Kidney epithelial cell (primary cell): ENCODE results near the gene CNGA1. TPM values are rescaled to one million over a fixed set of nuclear protein-coding genes. Genes with fewer than 3 reads are reported as not detected.

Source experiments
- DNase-seq: peaks from one replicate; pipeline ENCODE4 v3.0.0-alpha.2; 2010; ENCODE audit warnings: low read depth
- H3K27me3 ChIP-seq: 2 replicates; pipeline ENCODE4 v1.6.0; 2011; ENCODE audit warnings: low read length; ENCODE audit not compliant: control insufficient read depth, insufficient read depth
- H3K36me3 ChIP-seq: 2 replicates; pipeline ENCODE4 v1.5.1; 2011; ENCODE audit warnings: low read length; ENCODE audit not compliant: control insufficient read depth, insufficient read depth
- H3K4me3 ChIP-seq: 2 replicates; pipeline ENCODE4 v1.5.1; 2011; ENCODE audit warnings: low read depth, mild to moderate bottlenecking, control low read depth, low read length
- CTCF ChIP-seq: IDR thresholded peaks from 2 replicates; pipeline ENCODE4 v1.5.1; 2011; ENCODE audit warnings: mild to moderate bottlenecking, moderate library complexity, low read length, control low read depth, inconsistent platforms; ENCODE audit not compliant: insufficient read depth, poor library complexity, severe bottlenecking
- total RNA-seq: library from RNA; depleted of rRNA; stranded (reverse); fragments of >200 nt; gene quantifications from 2 replicates; pipeline ENCODE4 v1.2.3, GENCODE V29; 2015

CNGA1 gene
- total RNA-seq, result 0.04 TPM in 1 of 2 replicates, not detected in the other

DNA sequence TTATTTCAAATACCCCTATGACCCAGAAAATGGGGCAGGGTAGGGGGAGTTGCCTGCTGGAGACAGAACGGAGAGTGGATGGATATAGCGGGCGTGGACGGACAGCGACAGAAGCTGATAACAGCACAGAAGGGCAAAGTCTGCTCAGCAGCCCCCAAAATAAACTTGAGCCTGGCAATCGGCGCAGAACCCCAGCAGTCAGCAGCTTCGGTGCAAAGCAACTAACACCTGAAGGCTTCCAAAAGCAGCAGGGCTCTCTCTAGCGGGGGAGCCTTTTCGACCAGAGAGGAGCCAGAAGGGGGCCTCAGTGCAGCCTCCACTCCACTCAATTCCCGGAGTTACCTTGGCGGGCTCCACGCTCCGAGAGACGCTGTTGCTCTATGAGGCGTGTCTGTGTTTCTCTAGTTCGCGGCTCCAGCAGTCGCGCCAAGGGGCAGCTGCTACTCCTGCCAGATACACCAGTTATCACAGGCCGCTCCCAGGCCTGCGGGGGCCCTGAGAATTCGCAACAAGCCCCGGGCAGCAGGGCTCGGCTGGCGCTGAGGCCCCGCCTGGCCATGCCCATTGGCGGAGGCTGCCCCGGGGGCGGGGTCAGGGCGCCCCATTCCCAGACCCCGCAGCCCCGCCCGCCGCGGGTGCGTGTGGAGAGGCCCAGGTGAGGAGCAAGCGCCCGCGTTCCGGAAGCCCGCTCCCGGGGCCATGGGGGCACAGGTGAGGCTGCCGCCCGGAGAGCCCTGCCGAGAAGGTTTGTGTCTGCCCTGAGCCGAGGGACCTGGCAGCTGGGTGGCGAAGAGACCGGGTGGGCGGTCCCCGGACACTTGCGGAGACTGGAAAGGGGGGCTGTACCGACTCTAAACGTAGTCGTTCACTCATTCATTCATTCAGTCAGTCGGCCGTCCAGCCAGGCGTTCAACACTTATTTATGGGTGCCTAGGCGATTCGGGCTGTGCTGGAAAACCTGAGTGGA is at the start of gene CNGA1, which contains the start of gene NIPAL1:
CNGA1 (minus strand) TSS at position 541 of the 967 bp plus-strand sequence. CDS start 63,992 bp downstream, outside the sequence.
NIPAL1 (plus strand) TSS at position 632 of the 967 bp plus-strand sequence; CDS start at position 700, 68 bp downstream.
- peak; percentile 37 for DNase-seq
- peak; percentile 64 for TF ChIP-seq CTCF

DNA sequence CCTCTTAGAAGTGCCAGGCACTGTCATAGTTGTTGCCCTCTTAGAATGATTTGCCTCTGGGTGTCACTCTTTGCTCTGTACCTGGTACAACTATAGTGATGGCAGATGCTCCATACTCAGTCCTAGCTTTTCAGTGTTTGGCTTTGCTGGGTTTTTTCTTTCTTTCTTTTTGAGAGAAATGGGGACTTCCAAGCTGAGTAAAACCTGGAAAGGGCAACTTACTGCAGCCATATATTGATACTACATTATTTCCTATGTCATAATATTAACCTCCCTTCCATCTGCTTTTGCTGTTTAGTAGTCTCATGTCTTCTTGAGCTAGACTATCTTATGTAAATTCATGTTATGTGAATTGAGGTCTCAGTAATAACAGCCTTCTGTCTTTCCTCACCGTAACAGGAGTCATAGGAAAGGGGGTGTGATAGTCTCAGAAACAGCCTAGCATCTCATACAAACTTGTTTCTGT is 49.1 kb upstream of the CNGA1 start:
- no peak for DNase-seq
- no peaks in the 10 kb centered on the region for H3K27me3 ChIP-seq
- no peaks in the 10 kb centered on the region for H3K36me3 ChIP-seq
- TF ChIP-seq CTCF, result no peak
- H3K4me3 ChIP-seq, result no peak overlapping the region

More for the DNA sequence above, at the start of gene CNGA1, which contains the start of gene NIPAL1:
- no peaks in the 10 kb centered on the region for H3K36me3 ChIP-seq
- no peaks in the 10 kb centered on the region for H3K27me3 ChIP-seq
- H3K4me3 ChIP-seq, result peak within 1 kb of the TSS; percentile 61

- H3K36me3 ChIP-seq, result no peaks in the 10 kb centered on the region
- no peak for TF ChIP-seq CTCF
- no peak for DNase-seq
Observed at GRCh38 chr4:48064349-48064748, 47.9 kb upstream of the CNGA1 start.

GRCh38 chr4:48058617-48059530 is 42.4 kb upstream of the CNGA1 start:
- H3K4me3 ChIP-seq, result no peak overlapping the region
- no peak for DNase-seq
- no peaks in the 10 kb centered on the region for H3K27me3 ChIP-seq
- no peaks in the 10 kb centered on the region for H3K36me3 ChIP-seq
- no peak for TF ChIP-seq CTCF

More at GRCh38 chr4:48064349-48064748, 47.9 kb upstream of the CNGA1 start:
- H3K27me3 ChIP-seq, result no peaks in the 10 kb centered on the region
- H3K4me3 ChIP-seq, result no peak overlapping the region

DNA sequence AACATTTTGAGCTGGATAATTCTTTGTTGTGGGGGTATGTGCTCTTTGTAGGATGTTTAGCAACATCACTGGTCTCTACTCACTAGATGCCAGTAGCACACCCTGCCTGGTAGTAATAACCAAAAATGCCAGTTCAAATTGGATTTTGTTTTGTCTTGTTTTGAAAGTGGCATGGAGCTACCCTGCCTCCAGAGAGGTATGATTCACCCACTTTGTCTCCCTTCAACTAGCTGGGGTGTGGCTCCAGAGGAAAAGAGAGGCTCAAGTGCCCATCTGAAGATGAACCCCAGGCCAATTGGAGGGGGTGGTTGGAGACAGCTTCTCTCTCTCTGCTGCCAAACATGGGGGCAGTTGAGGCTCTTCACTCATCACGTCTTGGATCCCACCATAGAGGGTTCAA is 34.6 kb upstream of the CNGA1 start:
- H3K4me3 ChIP-seq, result no peak overlapping the region
- no peaks in the 10 kb centered on the region for H3K36me3 ChIP-seq
- no peaks in the 10 kb centered on the region for H3K27me3 ChIP-seq
- DNase-seq, result no peak
- TF ChIP-seq CTCF, result no peak
